GM12865 (cell line): ENCODE data around the gene SUSD1.

Source experiments
- DNase-seq: peaks from one replicate; pipeline ENCODE4 v3.0.0; 2010; ENCODE audit warnings: low read depth
- H3K4me3 ChIP-seq: 2 replicates; pipeline ENCODE4 v1.5.1; 2011; ENCODE audit warnings: mild to moderate bottlenecking, low read depth, low read length, control low read depth
- CTCF ChIP-seq: IDR thresholded peaks from 2 replicates; pipeline ENCODE4 v1.5.1; 2011; ENCODE audit warnings: low read length, control low read depth, low read depth, inconsistent platforms; ENCODE audit not compliant: insufficient read depth; ENCODE audit errors: missing control alignments

SUSD1 gene

GRCh38 chr9:112084334-112084733 is 90.8 kb downstream of the SUSD1 start:
- no peak for TF ChIP-seq CTCF
- DNase-seq: peak; percentile 54
- H3K4me3 ChIP-seq: no peak overlapping the region

GRCh38 chr9:112081918-112082729 is 93.0 kb downstream of the SUSD1 start:
- TF ChIP-seq CTCF: no peak
- no peak overlapping the region for H3K4me3 ChIP-seq
- no peak for DNase-seq

- no peak for TF ChIP-seq CTCF
- H3K4me3 ChIP-seq: no peak overlapping the region
- no peak for DNase-seq
Observed at GRCh38 chr9:112080831-112081542, 94.1 kb downstream of the SUSD1 start.

- no peak overlapping the region for H3K4me3 ChIP-seq
- TF ChIP-seq CTCF: no peak
- peak; percentile 86 for DNase-seq
Observed at GRCh38 chr9:112078432-112078831, 96.7 kb downstream of the SUSD1 start.

- DNase-seq: peak; percentile 59
- no peak for TF ChIP-seq CTCF
- H3K4me3 ChIP-seq: no peak overlapping the region
Observed at GRCh38 chr9:112076814-112077213, 98.3 kb downstream of the SUSD1 start.

GRCh38 chr9:112075009-112075378 is 100.1 kb downstream of the SUSD1 start:
- no peak overlapping the region for H3K4me3 ChIP-seq
- no peak for TF ChIP-seq CTCF
- DNase-seq: no peak
